ENCODE measurements around the gene GABRA5.

The GABRA5 gene

GRCh38 chr15:26928051-26928450, 61.2 kb downstream of the GABRA5 start:
- no peak for DNase-seq (ENCODE audit: low spot score)

GRCh38 chr15:26929588-26929987, 62.7 kb downstream of the GABRA5 start:
- no peak for DNase-seq (ENCODE audit: low spot score)

- no peak for DNase-seq (ENCODE audit: low spot score)
Observed at GRCh38 chr15:26934848-26935247, 68.0 kb downstream of the GABRA5 start.

GRCh38 chr15:26935322-26935721, 68.5 kb downstream of the GABRA5 start:
- DNase-seq (ENCODE audit: low spot score): no peak

GRCh38 chr15:26936502-26936901, 69.6 kb downstream of the GABRA5 start:
- DNase-seq (ENCODE audit: low spot score): no peak

- DNase-seq (ENCODE audit: low spot score): no peak
Observed at GRCh38 chr15:26937134-26937533, 70.3 kb downstream of the GABRA5 start.

GRCh38 chr15:26939398-26939797, 72.5 kb downstream of the GABRA5 start:
- DNase-seq (ENCODE audit: low spot score): no peak

GRCh38 chr15:26941489-26941888, 74.6 kb downstream of the GABRA5 start:
- no peak for DNase-seq (ENCODE audit: low spot score)

- no peak for DNase-seq (ENCODE audit: low spot score)
Observed at GRCh38 chr15:26943866-26944265, 77.0 kb downstream of the GABRA5 start.

- DNase-seq (ENCODE audit: low spot score): no peak
Observed at GRCh38 chr15:26945046-26945445, 78.2 kb downstream of the GABRA5 start.

GRCh38 chr15:26950001-26950400, 83.1 kb downstream of the GABRA5 start:
- DNase-seq (ENCODE audit: low spot score): no peak

GRCh38 chr15:26954403-26954802, 87.5 kb downstream of the GABRA5 start:
- no peak for DNase-seq (ENCODE audit: low spot score)

- peak; percentile 81 for DNase-seq (ENCODE audit: low spot score)
Observed at GRCh38 chr15:26967719-26968269, 100.9 kb downstream of the GABRA5 start.

GRCh38 chr15:26968806-26969205, 101.9 kb downstream of the GABRA5 start:
- DNase-seq (ENCODE audit: low spot score): no peak

GRCh38 chr15:26970712-26971210, 103.9 kb downstream of the GABRA5 start, which contains the start of gene GABRG3:
TSS of gene GABRG3 (plus strand) at chr15:26971181.
- DNase-seq (ENCODE audit: low spot score): peak; percentile 60

GRCh38 chr15:26971271-26972018, 104.6 kb downstream of the GABRA5 start:
- DNase-seq (ENCODE audit: low spot score): peak; percentile 56

- DNase-seq (ENCODE audit: low spot score): no peak
Observed at GRCh38 chr15:26972636-26973035, 105.8 kb downstream of the GABRA5 start.

GRCh38 chr15:26974120-26974780, 107.4 kb downstream of the GABRA5 start:
- peak; percentile 33 for DNase-seq (ENCODE audit: low spot score)

- no peak for DNase-seq (ENCODE audit: low spot score)
Observed at GRCh38 chr15:26981492-26981891, 114.6 kb downstream of the GABRA5 start.

- DNase-seq (ENCODE audit: low spot score): peak; percentile 44
Observed at GRCh38 chr15:26983822-26984221, 117.0 kb downstream of the GABRA5 start.

- DNase-seq (ENCODE audit: low spot score): no peak
Observed at GRCh38 chr15:26985050-26985449, 118.2 kb downstream of the GABRA5 start.

- DNase-seq (ENCODE audit: low spot score): no peak
Observed at GRCh38 chr15:26996250-26996649, 129.4 kb downstream of the GABRA5 start.
